ENCODE data around the gene RESP18. TPM values are rescaled to one million over a fixed set of nuclear protein-coding genes. Genes with fewer than 3 reads are reported as not detected.

RESP18 gene
- total and polyA plus RNA-seq, 2 donors (not counting 1 experiment from before 2014, with no cell fraction given): not detected

DNA sequence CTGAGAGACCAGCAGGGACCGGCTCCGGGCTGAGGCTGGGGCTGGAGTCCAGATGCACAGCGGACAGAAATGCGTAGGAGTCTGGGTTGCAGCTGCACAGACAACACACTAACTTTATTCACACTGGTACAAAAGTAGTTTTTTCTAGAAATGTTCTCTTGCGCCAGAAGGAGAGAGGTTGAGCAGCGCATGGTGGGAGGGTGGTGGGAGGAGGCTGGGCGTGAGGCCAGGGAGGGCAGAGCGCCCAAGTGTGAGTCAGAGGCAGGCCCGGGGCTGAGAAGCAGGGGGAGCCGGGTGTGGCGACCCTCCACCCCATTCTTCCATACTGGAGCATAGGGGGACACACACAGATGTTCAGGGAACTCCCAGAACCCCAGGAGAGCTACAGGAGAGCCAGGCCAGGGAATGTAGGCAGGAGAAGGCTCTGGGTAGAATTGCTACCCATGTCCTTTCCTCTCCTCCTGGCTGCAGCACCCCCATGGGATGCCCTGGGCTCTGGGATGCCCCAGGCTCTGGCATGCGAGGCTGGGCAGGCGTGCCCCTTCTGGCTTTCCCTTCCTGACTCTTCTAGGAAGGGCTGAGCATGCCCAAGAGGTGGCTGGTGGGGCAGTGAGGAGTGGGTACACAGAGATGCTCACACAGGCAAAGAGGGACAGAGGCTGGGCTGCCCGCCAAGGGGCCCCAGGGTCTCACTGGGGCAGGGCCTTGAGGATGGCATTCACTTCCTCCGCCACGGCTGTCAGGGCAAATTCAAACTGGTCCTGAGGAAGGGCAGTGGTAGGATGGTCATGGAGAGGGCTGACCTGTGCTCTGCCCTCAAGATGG, 42.8 kb downstream of the RESP18 start:
- Histone ChIP-seq H3K4me3 (replicated peaks in 1 of 4; ENCODE audit: control extremely low read depth in 1 of 4, insufficient read depth in 1 of 4, low read depth in 3 of 4, low read length in 4 of 4) (no peak overlapping the region), H3K27me3 (ENCODE audit: control insufficient read depth, insufficient read depth, low read length) (no peaks in the 10 kb centered on the region), H3K9me3 (ENCODE audit: control insufficient read depth, insufficient read depth, low read depth, low read length) (no peaks in the 10 kb centered on the region), H3K9ac (ENCODE audit: insufficient read depth, low read length) (no peak overlapping the region), H3K79me2 (ENCODE audit: control insufficient read depth, insufficient read depth, low read length) (no peaks in the 10 kb centered on the region), H2AFZ (ENCODE audit: low read length) (no peak overlapping the region), H3K4me1 (ENCODE audit: control insufficient read depth, extremely low read depth, insufficient read depth, low read length) (peaks cover 14% of the 10 kb centered on the region), H3K4me2 (ENCODE audit: extremely low read depth, insufficient read depth, low read length) (peak overlapping the region; percentile 13), H3K36me3 (ENCODE audit: control insufficient read depth, insufficient read depth, low read length) (peaks cover 7% of the 10 kb centered on the region), H4K20me1 (ENCODE audit: control insufficient read depth, extremely low read depth, insufficient read depth, low read length) (no peaks in the 10 kb centered on the region), H3K27ac (ENCODE audit: insufficient read depth, low read length) (peak overlapping the region; percentile 45)
- TF ChIP-seq EZH2 (IDR thresholded peaks at IDR 0.05; ENCODE audit: low read length, missing control alignments): no peak
- TF ChIP-seq CTCF (conservative IDR thresholded peaks at IDR 0.05 in 1 of 2, IDR thresholded peaks at IDR 0.05 in 1 of 2; ENCODE audit: low read depth in 1 of 2, low read length in 2 of 2): no peak
- peak; percentile 93 to 97 for DNase-seq (ENCODE audit: low read depth in 2 of 2)

GRCh38 chr2:219289195-219289536, 43.4 kb downstream of the RESP18 start:
- Histone ChIP-seq H3K9ac (ENCODE audit: insufficient read depth, low read length) (no peak overlapping the region), H3K27ac (ENCODE audit: insufficient read depth, low read length) (no peak overlapping the region), H3K4me1 (ENCODE audit: control insufficient read depth, extremely low read depth, insufficient read depth, low read length) (peaks cover 11% of the 10 kb centered on the region)

More at GRCh38 chr2:219289195-219289536, 43.4 kb downstream of the RESP18 start:
- Histone ChIP-seq H3K27me3 (ENCODE audit: control insufficient read depth, insufficient read depth, low read length) (no peaks in the 10 kb centered on the region), H3K4me2 (ENCODE audit: extremely low read depth, insufficient read depth, low read length) (peak overlapping the region; percentile 6), H3K9me3 (ENCODE audit: control insufficient read depth, insufficient read depth, low read depth, low read length) (no peaks in the 10 kb centered on the region), H3K4me3 (replicated peaks in 1 of 4; ENCODE audit: control extremely low read depth in 1 of 4, insufficient read depth in 1 of 4, low read depth in 3 of 4, low read length in 4 of 4) (no peak overlapping the region), H2AFZ (ENCODE audit: low read length) (no peak overlapping the region), H3K36me3 (ENCODE audit: control insufficient read depth, insufficient read depth, low read length) (peaks cover 8% of the 10 kb centered on the region), H3K79me2 (ENCODE audit: control insufficient read depth, insufficient read depth, low read length) (no peaks in the 10 kb centered on the region), H4K20me1 (ENCODE audit: control insufficient read depth, extremely low read depth, insufficient read depth, low read length) (no peaks in the 10 kb centered on the region)
- no peak for TF ChIP-seq EZH2 (IDR thresholded peaks at IDR 0.05; ENCODE audit: low read length, missing control alignments)
- TF ChIP-seq CTCF (conservative IDR thresholded peaks at IDR 0.05 in 1 of 2, IDR thresholded peaks at IDR 0.05 in 1 of 2; ENCODE audit: low read depth in 1 of 2, low read length in 2 of 2): no peak
- no peak for DNase-seq (ENCODE audit: low read depth in 2 of 2)
